Activated CD4-positive, alpha-beta T cell treated with anti-CD3 and anti-CD28 coated beads, Interleukin-10, Interleukin-2, amounts not matched to agents 100 ng/mL and 50 ng/mL, durations not matched to agents 16 hours and 8 hours (primary cell): ENCODE measurements around the gene UGGT1.
A peak's percentile ranks its signal among the peaks of the same experiment; 100 is the strongest.

ENCODE experiments used
- DNase-seq: peaks from one replicate; pipeline ENCODE4 v3.0.0-alpha.2; 2020

The UGGT1 gene, protein sequence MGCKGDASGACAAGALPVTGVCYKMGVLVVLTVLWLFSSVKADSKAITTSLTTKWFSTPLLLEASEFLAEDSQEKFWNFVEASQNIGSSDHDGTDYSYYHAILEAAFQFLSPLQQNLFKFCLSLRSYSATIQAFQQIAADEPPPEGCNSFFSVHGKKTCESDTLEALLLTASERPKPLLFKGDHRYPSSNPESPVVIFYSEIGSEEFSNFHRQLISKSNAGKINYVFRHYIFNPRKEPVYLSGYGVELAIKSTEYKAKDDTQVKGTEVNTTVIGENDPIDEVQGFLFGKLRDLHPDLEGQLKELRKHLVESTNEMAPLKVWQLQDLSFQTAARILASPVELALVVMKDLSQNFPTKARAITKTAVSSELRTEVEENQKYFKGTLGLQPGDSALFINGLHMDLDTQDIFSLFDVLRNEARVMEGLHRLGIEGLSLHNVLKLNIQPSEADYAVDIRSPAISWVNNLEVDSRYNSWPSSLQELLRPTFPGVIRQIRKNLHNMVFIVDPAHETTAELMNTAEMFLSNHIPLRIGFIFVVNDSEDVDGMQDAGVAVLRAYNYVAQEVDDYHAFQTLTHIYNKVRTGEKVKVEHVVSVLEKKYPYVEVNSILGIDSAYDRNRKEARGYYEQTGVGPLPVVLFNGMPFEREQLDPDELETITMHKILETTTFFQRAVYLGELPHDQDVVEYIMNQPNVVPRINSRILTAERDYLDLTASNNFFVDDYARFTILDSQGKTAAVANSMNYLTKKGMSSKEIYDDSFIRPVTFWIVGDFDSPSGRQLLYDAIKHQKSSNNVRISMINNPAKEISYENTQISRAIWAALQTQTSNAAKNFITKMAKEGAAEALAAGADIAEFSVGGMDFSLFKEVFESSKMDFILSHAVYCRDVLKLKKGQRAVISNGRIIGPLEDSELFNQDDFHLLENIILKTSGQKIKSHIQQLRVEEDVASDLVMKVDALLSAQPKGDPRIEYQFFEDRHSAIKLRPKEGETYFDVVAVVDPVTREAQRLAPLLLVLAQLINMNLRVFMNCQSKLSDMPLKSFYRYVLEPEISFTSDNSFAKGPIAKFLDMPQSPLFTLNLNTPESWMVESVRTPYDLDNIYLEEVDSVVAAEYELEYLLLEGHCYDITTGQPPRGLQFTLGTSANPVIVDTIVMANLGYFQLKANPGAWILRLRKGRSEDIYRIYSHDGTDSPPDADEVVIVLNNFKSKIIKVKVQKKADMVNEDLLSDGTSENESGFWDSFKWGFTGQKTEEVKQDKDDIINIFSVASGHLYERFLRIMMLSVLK (N-terminal part only)

DNA sequence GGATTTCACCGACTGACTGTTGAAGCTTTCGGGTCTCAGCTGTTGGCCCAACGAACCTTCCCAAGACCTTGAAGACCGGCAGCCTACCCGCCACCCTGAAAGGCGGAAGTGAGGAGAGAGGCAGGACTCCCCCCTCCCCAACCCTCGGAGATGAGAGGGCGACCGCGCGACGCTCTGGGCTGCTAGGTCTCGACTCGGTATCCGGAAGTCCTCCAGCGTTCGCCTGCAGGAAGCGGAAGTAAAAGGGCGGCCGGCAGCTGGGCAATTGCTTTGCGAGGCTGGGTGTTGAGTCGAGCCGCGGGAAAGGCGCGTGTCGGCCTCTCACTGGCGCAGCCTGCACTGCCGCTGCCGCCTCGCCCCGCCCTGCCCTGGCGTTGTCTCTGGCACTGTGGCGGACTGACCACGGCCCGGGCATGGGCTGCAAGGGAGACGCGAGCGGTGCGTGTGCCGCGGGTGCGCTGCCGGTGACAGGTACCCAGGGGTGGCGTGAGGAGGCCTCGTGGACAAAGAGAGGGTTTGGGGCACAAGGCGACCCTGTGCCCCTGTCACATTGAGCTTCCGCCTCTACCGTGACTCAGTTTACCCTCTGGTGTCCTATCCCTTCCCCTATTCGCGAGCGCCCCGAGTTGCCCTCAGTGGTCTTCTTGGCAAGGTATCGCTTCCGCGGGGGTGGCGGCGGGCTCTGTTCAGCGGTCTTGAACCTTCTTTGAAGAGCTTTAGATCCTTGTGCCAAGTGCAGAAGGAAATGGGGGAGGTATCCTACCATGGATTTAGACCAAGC lies at the start of gene UGGT1:
UGGT1 (plus strand) TSS at position 256 of the 781 bp plus-strand sequence; CDS start at position 414, 158 bp downstream.
- DNase-seq, result peak; percentile 97

DNA sequence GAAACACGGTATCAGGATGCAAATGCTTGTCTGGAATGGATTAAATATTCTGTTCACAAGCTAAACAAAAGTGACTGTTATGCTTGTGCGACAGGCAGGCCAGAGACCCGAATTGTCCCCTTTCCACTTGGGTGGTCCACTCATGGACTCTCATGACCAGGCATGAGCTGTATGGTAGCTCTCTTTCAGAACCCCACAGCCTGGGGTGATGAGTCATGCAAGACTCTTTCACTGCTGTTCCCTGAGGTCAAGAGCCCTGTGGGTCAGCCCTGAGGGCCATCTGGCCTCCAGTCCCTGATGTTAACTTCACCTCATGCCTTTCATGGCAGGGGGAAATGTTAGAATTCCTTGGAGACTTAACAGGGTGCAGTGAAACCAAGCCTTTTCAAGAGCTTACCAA lies 49.4 kb upstream of the UGGT1 start:
- DNase-seq, result no peak

DNA sequence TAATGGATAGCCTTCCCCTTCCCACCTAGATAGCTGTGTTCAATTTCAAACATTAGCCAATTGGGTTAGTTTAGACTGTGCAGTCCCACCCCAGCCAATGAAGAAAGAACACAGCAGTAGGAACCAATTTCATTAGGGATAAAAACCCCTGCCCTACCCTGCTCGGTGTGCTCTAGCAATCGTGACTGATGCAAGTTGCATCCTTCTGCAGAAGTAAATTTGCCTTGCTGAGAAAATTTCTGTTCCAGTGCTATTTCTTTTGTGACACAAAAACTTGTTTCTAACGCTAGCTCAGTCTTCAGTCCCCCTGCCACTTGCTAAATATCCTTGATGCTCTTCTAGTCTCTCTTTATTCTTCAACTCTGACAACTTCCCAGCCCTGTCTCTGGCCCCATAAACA lies 48.0 kb upstream of the UGGT1 start:
- DNase-seq, result no peak

DNA sequence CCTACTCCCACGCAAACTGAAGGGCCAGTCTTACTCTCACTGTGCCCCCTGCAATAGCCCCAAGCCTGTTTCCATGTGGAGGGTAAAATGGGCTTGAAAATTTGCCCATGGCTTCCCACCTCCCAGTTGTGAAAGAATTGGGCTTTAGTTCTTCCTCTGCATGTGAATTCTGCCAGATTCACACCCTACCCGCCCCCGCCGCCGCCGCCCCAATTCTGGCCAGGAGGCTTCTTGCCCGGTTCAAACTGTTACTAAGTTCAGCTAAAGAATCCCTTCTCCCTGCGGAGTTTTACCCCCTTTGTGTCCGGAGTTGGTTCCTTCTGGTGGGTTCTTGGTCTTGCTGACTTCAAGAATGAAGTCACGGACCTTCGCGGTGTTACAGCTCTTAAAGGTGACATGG lies 37.7 kb upstream of the UGGT1 start:
- no peak for DNase-seq

DNA sequence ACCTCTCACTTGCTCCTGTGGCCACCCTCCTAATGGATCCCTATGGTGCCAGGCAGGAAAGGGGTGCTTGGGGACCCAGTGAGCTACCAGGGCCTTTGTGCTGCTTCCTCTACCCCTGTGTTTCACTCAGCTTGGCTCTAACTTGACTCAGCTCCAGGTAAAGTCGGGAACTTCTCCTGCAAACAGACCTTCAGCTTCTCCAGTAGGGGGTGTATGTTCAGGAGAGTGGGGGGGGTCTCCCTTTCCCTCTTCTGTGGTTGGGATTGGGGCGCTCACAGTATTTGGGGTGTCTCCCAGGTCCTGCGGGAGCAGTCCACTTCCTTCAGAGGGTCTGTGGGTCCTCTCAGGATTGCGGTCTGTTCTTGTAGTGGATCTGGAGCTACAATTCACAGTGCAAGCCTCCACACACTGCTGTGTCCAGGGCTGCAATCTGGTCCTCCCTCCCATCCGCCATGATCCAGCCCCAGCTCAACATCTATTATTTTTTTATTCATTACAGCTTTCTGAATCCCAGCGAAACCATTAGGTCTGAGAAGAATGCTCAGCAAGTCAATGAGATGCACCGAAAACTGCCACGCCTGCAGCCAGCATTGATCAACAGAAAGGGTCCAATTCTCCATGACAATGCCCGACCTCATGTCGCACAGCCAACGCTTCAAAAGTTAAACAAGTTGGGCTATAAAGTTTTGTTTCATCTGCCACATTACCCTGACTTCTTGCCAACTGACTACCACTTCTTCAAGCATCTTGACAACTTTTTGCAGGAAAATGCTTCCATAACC lies 36.7 kb upstream of the UGGT1 start:
- no peak for DNase-seq

DNA sequence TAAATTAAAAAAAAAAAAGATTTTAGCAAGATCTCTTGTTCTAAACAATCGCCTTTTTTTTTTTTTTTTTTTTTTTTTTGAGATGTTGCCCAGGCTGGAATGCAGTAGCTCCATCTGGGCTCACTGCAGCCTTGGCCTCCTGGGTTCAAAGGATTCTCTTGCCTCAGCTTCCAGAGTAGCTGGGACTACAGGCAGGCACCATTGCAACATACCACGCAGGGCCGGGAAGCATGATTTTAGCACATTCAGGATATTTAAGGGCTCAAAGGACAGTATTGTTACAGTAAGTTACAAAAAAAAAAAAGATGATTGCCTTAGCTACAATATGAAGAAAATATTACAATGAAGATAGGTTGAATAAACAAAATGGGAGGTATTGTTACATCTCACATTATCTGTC lies 33.7 kb upstream of the UGGT1 start:
- DNase-seq, result no peak

DNA sequence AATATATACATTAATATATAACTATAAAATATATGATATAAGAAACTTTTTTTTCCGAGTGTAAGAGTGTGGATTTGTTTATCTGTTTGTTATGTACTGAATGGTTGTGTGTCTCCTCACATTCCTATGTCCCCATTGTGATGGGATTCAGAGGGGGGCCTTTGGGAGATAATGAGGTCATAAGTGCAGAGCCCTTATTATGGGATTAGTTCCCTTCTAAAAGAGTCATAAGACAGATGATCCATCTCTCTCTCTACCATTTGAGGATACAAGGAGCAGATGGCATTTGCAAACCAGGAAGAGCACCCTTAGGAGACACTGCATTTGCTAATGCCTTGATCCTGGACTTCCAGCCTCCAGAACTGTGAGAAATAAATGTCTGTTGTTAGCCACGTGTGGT lies 32.9 kb upstream of the UGGT1 start:
- no peak for DNase-seq

DNA sequence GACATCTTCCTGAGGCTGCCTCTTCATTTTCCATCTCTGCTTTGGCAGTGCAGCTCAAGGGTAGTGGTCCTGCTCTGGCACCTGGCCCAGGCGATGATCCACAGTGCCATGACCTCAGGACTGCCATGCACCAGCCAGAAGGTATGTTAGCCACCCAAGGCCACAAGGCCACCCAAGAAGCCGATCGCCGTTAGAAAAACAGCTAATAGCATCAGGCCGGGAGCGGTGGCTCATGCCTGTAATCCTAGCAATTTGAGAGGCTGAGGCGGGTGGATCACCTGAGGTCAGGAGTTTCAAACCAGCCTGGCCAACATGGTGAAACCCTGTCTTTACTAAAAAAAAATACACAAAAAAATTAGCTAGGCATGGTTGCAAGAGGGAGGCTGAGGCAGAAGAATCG lies 28.4 kb upstream of the UGGT1 start:
- DNase-seq, result no peak

DNA sequence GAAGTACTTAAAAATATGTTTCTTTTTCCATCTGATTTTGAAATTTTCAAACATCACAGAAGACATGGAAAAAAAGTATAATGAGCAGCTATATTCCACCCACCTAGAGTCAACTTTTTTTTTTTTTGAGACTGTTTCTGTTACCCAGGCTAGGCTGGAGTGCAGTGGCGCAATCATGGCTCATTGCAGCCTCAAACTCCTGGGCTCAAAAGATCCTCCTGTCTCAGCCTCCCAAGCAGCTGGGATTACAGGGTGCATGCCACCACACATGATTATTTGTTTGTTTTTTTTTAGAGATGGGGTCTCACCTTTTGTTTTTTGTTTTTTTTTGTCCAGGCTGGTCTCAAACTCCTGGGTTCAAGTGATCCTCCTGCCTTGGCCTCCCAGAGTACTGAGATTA lies 26.6 kb upstream of the UGGT1 start:
- DNase-seq, result no peak

DNA sequence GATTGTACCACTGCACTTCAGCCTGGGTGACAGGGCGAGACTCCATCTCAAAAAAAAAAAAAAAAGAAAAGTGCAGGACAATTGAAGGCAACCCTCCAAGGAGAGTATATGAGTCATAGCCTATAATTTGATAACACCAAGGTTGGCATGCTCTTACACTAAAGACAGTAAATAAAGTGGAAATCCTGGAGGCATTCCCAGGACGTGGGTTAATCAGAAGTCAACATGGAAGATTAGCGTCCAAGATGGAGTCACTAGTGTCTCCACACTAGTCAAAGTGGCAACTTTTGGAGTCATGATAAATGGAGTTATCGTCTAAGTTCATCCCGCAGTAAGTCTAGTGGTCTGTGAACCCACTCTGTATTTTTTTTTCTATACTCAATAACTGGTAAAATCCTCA lies 21.2 kb upstream of the UGGT1 start:
- no peak for DNase-seq

DNA sequence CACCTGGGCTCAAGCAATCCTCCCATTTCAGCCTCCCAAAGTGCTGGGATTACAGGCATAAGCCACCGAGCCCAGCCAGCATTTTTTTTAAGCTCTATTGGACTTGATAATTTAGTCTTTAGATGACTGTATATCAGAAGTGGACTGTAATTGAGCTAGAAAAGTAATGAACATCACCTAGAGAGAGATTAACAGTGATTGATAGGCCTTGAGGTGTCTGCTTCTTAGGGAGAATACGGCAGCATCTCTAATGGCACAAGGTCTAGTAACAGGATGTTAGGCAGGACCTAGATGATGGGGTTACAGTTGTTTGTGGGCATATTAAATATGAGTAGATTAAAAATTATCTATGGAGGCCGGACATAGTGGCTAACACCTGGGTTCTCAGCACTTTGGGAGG lies 17.7 kb upstream of the UGGT1 start:
- no peak for DNase-seq

DNA sequence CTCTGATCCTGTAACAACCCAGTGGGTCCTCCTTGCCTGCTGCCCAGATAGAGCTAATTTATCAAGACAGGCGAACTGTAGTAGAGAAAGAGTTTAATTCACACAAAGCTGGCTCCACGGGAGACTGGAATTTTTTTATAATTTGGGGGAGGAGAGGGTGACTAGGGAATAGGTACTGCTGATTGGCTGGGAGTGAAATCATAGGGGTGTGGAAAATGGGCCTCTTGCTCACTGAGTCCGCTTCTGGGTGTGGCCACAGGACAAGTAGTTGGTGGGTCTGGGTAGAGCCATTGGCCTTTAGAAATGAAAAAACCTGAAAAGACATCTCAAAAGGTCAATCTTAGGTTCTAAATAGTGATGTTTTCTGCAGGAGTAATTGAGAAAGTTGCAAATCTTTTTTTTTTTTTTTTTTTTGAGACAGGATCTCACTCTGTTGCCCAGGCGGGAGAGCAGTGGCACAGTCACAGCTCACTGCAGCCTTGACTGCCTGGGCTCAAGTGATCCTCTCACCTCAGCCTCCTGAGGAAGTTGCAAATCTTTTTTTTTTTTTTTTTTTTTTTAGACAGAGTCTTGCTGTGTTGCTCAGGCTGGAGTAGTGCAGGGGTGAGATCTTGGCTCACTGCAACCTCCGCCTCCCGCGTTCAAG lies 14.4 kb upstream of the UGGT1 start:
- DNase-seq, result no peak

DNA sequence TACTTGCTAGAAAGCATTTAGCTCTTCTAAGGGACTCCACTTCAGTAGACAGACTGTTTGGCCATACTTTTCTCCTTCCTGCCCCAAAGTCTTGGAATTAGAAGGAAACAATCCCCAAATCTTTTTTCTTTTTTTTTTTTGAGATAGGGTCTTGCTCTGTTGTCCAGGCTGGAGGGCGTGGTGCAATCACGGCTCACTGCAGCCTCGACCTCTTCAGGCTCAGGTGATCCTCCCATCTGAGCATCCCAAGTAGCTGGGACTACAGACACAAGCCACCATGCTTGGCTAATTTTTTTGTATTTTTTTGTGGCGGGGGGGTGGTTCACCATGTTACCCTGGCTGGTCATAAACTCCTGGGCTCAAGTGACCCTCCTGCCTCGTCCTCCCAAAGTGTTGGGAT lies 6.2 kb upstream of the UGGT1 start:
- DNase-seq, result no peak

DNA sequence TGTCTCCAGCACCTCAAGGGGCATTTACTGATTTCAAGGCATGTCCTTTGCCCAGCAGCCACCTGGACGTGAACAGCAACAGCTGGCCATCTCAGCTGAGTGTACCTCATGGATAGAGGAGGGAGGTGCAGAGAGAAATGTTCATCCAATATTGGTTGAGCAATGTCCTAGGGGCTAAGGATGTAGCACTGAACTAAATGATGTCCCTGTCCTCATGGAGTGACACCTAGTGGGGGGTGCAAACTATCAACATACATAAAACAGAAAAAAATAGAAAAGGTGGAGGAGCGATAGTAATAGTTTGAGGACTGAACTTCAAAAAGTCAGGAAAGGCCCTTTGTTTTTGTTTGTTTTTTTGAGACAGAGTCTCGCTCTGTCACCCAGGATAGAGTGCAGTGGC lies 4.8 kb upstream of the UGGT1 start:
- DNase-seq, result no peak

DNA sequence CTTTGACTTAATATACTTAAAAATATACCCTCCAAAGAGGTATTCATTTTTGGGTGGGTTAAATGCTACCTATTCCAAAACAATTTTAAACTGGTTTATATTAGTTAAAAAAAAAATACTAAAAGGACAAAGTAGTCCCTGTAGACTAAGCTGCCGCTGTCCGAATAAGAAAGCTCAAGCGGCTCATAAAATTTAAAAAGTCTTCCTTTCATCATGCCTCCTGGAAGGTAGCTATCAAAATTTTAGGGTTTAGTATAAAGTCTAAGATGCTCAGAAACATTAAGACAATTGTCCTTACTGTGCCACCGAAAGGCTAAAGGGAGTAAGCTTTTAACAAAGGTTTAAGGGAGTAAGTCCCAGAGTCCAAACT lies 440 bp upstream of the UGGT1 start:
- DNase-seq, result no peak

DNA sequence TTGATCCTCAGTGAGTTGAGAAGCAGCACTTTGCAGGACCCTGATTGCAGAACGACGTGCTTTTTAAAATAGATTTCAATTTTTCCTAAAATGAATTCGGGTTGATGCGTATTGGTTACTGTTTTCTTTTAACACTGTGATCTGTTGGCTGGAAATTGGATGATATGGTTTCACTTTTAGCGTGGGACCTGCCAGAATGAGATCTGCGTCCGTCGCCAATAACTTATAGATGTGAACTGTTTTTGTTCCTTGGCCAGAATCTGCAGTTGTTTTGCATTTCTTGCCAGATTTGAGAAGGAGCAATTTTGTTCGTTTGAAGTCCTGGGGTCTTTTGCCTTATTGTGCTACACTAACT lies 703 bp downstream of the UGGT1 start:
- peak; percentile 42 for DNase-seq

DNA sequence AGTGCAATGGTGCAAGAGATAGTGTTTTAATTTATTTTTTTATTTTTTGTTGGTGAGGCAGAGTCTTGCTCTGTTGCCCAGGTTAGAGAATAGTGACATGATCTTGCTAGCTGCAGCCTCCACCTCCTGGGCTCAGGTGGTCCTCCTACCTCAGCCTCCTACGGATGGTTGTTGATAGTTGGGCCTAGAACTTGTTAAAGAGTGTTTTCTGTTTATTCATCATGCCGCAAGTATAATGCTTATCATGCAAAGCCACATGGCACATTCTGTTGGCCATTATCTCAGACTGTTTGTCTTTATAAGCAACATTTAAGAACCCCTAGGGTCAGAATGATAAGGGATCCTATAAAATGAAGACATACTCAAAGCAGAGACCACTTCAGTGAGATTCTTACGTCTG lies 1.7 kb downstream of the UGGT1 start:
- no peak for DNase-seq

DNA sequence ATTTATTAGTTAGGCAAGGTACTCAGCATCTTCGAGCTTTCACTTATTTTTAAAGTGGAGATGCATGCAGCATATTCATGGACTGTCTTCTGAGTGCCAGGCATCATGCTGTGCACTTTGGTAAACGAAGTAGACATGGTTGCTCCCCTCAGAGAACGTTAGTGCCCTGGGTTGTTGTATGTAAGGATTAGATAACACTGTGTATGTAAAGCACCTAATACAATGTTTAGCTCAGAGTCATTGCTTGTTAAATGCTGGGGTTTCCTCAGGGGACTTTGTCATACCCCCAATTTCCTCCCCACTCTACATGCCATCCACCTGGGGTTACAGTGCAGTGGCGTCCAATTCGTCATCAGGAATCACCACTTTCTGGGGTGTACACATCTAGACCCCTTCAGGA lies 2.8 kb downstream of the UGGT1 start:
- DNase-seq, result no peak

DNA sequence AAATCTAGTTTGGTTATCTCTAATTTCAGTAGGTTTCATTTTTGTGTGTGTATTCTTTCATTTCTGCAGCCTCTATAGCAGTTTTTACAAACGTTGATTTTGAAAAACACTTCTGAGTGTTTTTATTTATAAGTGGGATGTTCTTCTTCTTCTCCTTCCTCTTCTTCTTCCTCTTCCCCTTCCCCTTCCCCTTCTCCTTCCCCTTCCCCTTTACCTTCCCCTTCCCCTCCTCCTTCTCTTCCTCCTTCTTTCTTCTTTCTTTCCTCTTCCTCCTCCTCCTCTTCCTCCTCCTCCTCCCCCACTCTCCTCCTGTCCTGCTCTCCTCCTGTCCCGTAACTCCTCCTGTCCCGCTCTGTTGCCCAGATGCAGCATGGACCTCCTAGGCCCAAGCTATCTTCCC lies 4.2 kb downstream of the UGGT1 start:
- no peak for DNase-seq

DNA sequence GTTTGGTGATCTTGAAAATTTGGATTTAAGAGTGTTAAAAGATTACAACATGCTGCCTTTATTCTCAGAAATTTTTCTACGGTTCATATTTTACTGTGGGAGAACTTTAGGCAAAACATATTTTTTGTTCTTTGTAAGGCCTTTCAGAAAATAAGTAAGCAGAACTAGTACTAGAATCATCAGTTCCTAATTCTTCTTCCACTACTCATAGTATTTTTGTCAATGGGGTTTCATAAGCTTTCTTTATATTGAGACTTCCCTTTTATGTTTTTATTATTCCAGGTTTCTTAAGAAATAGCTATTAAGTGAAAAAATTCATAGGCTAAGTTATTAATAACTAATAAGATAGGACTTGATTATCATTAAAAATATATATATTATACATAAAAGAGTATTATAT lies 12.4 kb downstream of the UGGT1 start:
- DNase-seq, result no peak

DNA sequence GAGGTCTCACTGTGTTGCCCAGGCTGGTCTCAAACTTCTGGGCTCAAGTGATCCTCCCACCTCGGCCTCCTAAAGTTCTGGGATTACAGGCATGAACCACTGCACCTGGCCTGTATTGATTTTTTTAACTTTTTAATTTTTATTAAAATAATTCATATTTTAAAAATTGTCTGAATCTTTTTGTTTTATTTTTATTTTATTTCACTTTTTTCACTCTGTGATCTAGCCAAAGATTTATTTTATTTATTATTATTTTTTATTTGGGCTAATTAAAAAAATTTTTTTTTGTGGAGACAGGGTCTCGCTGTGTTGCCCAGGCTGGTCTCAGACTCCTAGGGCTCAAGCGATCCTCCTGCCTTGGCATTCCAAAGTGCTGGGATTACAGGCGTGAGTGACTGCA lies 14.1 kb downstream of the UGGT1 start:
- DNase-seq, result no peak
